Cardiac muscle cell (in vitro differentiated cells and primary cell): ENCODE measurements around the gene TMBIM4. TPM values are rescaled to one million over a fixed set of nuclear protein-coding genes. Genes with fewer than 3 reads are reported as not detected.
"Not testable (repeated sequence)": the region's sequence is repeated elsewhere in the genome, so short reads cannot be mapped to it uniquely, and the experiment has no call there.

Experiments
- DNase-seq, 2 donors: peaks; one replicate each; pipeline versions ENCODE4 v3.0.0 to v3.0.0-alpha.2; 2010 to 2017; ENCODE audit warnings: low read depth in 1 of 2, low spot score in 1 of 2
- H3K27ac ChIP-seq: fragments of 200-600 bp; sonication (generic); 2 replicates; pipeline ENCODE4 v1.5.1; 2016
- H3K27me3 ChIP-seq: fragments of 200-600 bp; sonication (generic); 2 replicates; pipeline ENCODE4 v1.6.0; 2016; ENCODE audit warnings: control low read depth
- H3K36me3 ChIP-seq: fragments of 200-600 bp; sonication (generic); 2 replicates; pipeline ENCODE4 v1.5.1; 2016; ENCODE audit warnings: control low read depth
- H3K4me1 ChIP-seq: fragments of 200-600 bp; sonication (generic); 2 replicates; pipeline ENCODE4 v1.8.1; 2017; ENCODE audit warnings: low read depth, mild to moderate bottlenecking, mixed run types
- H3K4me3 ChIP-seq: fragments of 200-600 bp; sonication (generic); 2 replicates; pipeline ENCODE4 v1.5.1; 2016; ENCODE audit warnings: mild to moderate bottlenecking
- H3K9me3 ChIP-seq: fragments of 200-600 bp; sonication (generic); 2 replicates; pipeline ENCODE4 v1.5.1; 2017; ENCODE audit warnings: low read depth, mild to moderate bottlenecking, control low read depth
- CTCF ChIP-seq: IDR thresholded peaks from 2 replicates; pipeline ENCODE4 v1.5.1; 2012; ENCODE audit warnings: low read depth, mild to moderate bottlenecking, low read length
- polyA plus RNA-seq: library from polyadenylated mRNA; unstranded; fragments of >200 nt; fragmentation: Nextera tagmentation; extraction: Ambion mirVana; gene quantifications from 2 replicates; pipeline ENCODE4 v1.2.1, GENCODE V29; 2016
- total RNA-seq: library from RNA; depleted of rRNA; stranded (reverse); fragments of >200 nt; gene quantifications from 2 replicates; pipeline ENCODE4 v1.2.3, GENCODE V29; 2016

The TMBIM4 gene
- total and polyA plus RNA-seq, 2 experiments from 2014 or later = 23.7 to 59.7 TPM

- Histone ChIP-seq H3K36me3 (no peaks in the 10 kb centered on the region), H3K4me3 (no peak overlapping the region), H3K9me3 (no peaks in the 10 kb centered on the region), H3K27me3 (no peaks in the 10 kb centered on the region), H3K27ac (no peak overlapping the region), H3K4me1 (no peaks in the 10 kb centered on the region)
- peak in 1 of 2 donors; percentile 83 for DNase-seq
- TF ChIP-seq CTCF = no peak
Observed at GRCh38 chr12:66176105-66176900, 6.5 kb upstream of the TMBIM4 start.

- not testable (repeated sequence) for H3K4me3 ChIP-seq, H3K36me3 ChIP-seq, H3K9me3 ChIP-seq, H3K27ac ChIP-seq, DNase-seq, H3K4me1 ChIP-seq, H3K27me3 ChIP-seq
Observed at GRCh38 chr12:66174391-66175325, 4.9 kb upstream of the TMBIM4 start.

- no peaks in the 10 kb centered on the region for H3K9me3 ChIP-seq
- no peak overlapping the region for H3K27ac ChIP-seq
- no peak for TF ChIP-seq CTCF
- H3K36me3 ChIP-seq = no peaks in the 10 kb centered on the region
- H3K4me1 ChIP-seq = no peaks in the 10 kb centered on the region
- DNase-seq = no peak
- H3K4me3 ChIP-seq = no peak overlapping the region
- H3K27me3 ChIP-seq = no peaks in the 10 kb centered on the region
Observed at GRCh38 chr12:66170606-66171005, 810 bp upstream of the TMBIM4 start.

GRCh38 chr12:66168410-66168809 is 1.4 kb downstream of the TMBIM4 start:
- Histone ChIP-seq H3K9me3 (no peaks in the 10 kb centered on the region), H3K27me3 (no peaks in the 10 kb centered on the region), H3K4me3 (no peak overlapping the region), H3K4me1 (no peaks in the 10 kb centered on the region), H3K36me3 (no peaks in the 10 kb centered on the region), H3K27ac (peak overlapping the region; percentile 75)
- no peak for TF ChIP-seq CTCF
- DNase-seq = no peak

GRCh38 chr12:66166561-66166960 is 3.2 kb downstream of the TMBIM4 start:
- no peaks in the 10 kb centered on the region for H3K36me3 ChIP-seq
- no peaks in the 10 kb centered on the region for H3K9me3 ChIP-seq
- no peak overlapping the region for H3K27ac ChIP-seq
- H3K4me1 ChIP-seq = no peaks in the 10 kb centered on the region
- H3K4me3 ChIP-seq = no peak overlapping the region
- H3K27me3 ChIP-seq = no peaks in the 10 kb centered on the region
- DNase-seq = no peak
- TF ChIP-seq CTCF = no peak

- H3K9me3 ChIP-seq = no peaks in the 10 kb centered on the region
- H3K4me3 ChIP-seq = no peak overlapping the region
- no peak for TF ChIP-seq CTCF
- no peaks in the 10 kb centered on the region for H3K4me1 ChIP-seq
- no peaks in the 10 kb centered on the region for H3K27me3 ChIP-seq
- H3K36me3 ChIP-seq = no peaks in the 10 kb centered on the region
- H3K27ac ChIP-seq = no peak overlapping the region
- DNase-seq = no peak
Observed at GRCh38 chr12:66165141-66165540, 4.7 kb downstream of the TMBIM4 start.
